GM12872 (cell line): ENCODE measurements around the gene PRSS50.

Experiments
- CTCF ChIP-seq: IDR thresholded peaks from 3 replicates; pipeline ENCODE4 v1.5.1; 2011; ENCODE audit warnings: low read depth, mild to moderate bottlenecking, low read length, moderate library complexity; ENCODE audit not compliant: insufficient read depth

The PRSS50 gene

GRCh38 chr3:46750555-46751038, 32.9 kb upstream of the PRSS50 start:
- no peak for TF ChIP-seq CTCF

- TF ChIP-seq CTCF: no peak
These were observed 31.5 kb upstream of the PRSS50 start for GRCh38 chr3:46749129-46749528.

- TF ChIP-seq CTCF: no peak
These were observed 30.5 kb upstream of the PRSS50 start for GRCh38 chr3:46748170-46748569.

- no peak for TF ChIP-seq CTCF
These were observed 29.0 kb upstream of the PRSS50 start for GRCh38 chr3:46746711-46747110.

- no peak for TF ChIP-seq CTCF
These were observed 25.4 kb upstream of the PRSS50 start for GRCh38 chr3:46742992-46743585.

- TF ChIP-seq CTCF: no peak
These were observed 19.7 kb upstream of the PRSS50 start for GRCh38 chr3:46737329-46737731.

- no peak for TF ChIP-seq CTCF
These were observed 18.6 kb upstream of the PRSS50 start for GRCh38 chr3:46736006-46736872.
